ENCODE measurements around the gene KLHL15.

- TF ChIP-seq TAF1 (IDR thresholded peaks at IDR 0.05; ENCODE audit: borderline replicate concordance, insufficient read depth, low read length) (no peak), POLR2AphosphoS5 (IDR thresholded peaks at IDR 0.05; ENCODE audit: low read depth, low read length) (no peak), REST (IDR thresholded peaks at IDR 0.05; ENCODE audit: insufficient read depth in 1 of 2, low read depth in 2 of 2, low read length in 2 of 2) (no peak)
Observed at GRCh38 chrX:24037729-24038128, 10.7 kb upstream of the KLHL15 start.

Data from PFSK-1 (cell line).